GM12891 (cell line): ENCODE measurements around the gene ELMOD3.

ENCODE experiments used
- DNase-seq: peaks from one replicate; pipeline ENCODE4 v3.0.0; 2011; ENCODE audit warnings: low spot score; ENCODE audit not compliant: insufficient read length
- FAIRE-seq: peaks from 2 replicates; lab custom pipeline; 2011; peaks lifted over from hg19 to GRCh38; lab: Jason Lieb, UNC
- PAX5 ChIP-seq: IDR thresholded peaks from 2 replicates; pipeline ENCODE4 v1.6.1; 2011; ENCODE audit warnings: low read length, moderate library complexity, mild to moderate bottlenecking; ENCODE audit not compliant: insufficient read depth, severe bottlenecking
- POLR2A ChIP-seq: IDR thresholded peaks from 2 replicates; pipeline ENCODE4 v1.6.1; 2011; ENCODE audit warnings: low read depth, low read length, control low read depth
- POLR2AphosphoS5 ChIP-seq: IDR thresholded peaks from 2 replicates; pipeline ENCODE4 v1.6.1; 2011; ENCODE audit warnings: low read depth, low read length, control low read depth
- POU2F2 ChIP-seq: IDR thresholded peaks from 2 replicates; pipeline ENCODE4 v1.6.1; 2011; ENCODE audit warnings: low read depth, mild to moderate bottlenecking, control low read depth, low read length, moderate library complexity
- SPI1 ChIP-seq: IDR thresholded peaks from 2 replicates; pipeline ENCODE4 v1.6.1; 2011; ENCODE audit warnings: low read depth, low read length, control low read depth
- TAF1 ChIP-seq: IDR thresholded peaks from 2 replicates; pipeline ENCODE4 v1.6.1; 2011; ENCODE audit warnings: low read depth, low read length, control low read depth

Gene ELMOD3

GRCh38 chr2:85425588-85425987, 71.0 kb downstream of the ELMOD3 start:
- no peak for TF ChIP-seq POLR2A
- no peak for TF ChIP-seq SPI1
- TF ChIP-seq POLR2AphosphoS5, result no peak
- TF ChIP-seq POU2F2, result no peak
- no peak for TF ChIP-seq TAF1
- no peak for TF ChIP-seq PAX5
- FAIRE-seq, result no peak
- DNase-seq, result no peak

GRCh38 chr2:85427300-85427835, 72.8 kb downstream of the ELMOD3 start:
- TF ChIP-seq PAX5, result no peak
- TF ChIP-seq TAF1, result no peak
- TF ChIP-seq SPI1, result no peak
- no peak for TF ChIP-seq POU2F2
- no peak for TF ChIP-seq POLR2A
- no peak for TF ChIP-seq POLR2AphosphoS5
- FAIRE-seq (no peak), DNase-seq (no peak)

- FAIRE-seq, result no peak
- TF ChIP-seq POLR2AphosphoS5, result no peak
Observed at GRCh38 chr2:85428343-85428881, 73.8 kb downstream of the ELMOD3 start.

GRCh38 chr2:85429213-85429923, 74.8 kb downstream of the ELMOD3 start:
- TF ChIP-seq POLR2A (no peak), POLR2AphosphoS5 (no peak), POU2F2 (no peak), TAF1 (no peak), PAX5 (no peak), SPI1 (no peak)
- DNase-seq (no peak), FAIRE-seq (no peak)

More at GRCh38 chr2:85428343-85428881, 73.8 kb downstream of the ELMOD3 start:
- no peak for DNase-seq

- DNase-seq, result no peak
- TF ChIP-seq POU2F2 (no peak), TAF1 (no peak), SPI1 (no peak), PAX5 (no peak), POLR2AphosphoS5 (no peak), POLR2A (no peak)
- FAIRE-seq, result no peak
Observed at GRCh38 chr2:85429924-85430289, 75.3 kb downstream of the ELMOD3 start.

GRCh38 chr2:85430752-85431569, 76.4 kb downstream of the ELMOD3 start:
- FAIRE-seq, result no peak
- DNase-seq, result no peak
- no peak for TF ChIP-seq PAX5
- TF ChIP-seq POLR2A, result no peak
- no peak for TF ChIP-seq POU2F2
- no peak for TF ChIP-seq SPI1
- TF ChIP-seq POLR2AphosphoS5, result no peak
- no peak for TF ChIP-seq TAF1

- TF ChIP-seq POLR2AphosphoS5, result no peak
- no peak for TF ChIP-seq TAF1
- TF ChIP-seq SPI1, result no peak
- no peak for TF ChIP-seq POU2F2
- TF ChIP-seq PAX5, result no peak
- TF ChIP-seq POLR2A, result no peak
- DNase-seq, result no peak
- no peak for FAIRE-seq
Observed at GRCh38 chr2:85431570-85432205, 77.1 kb downstream of the ELMOD3 start.

- TF ChIP-seq POU2F2 (no peak), SPI1 (no peak), PAX5 (no peak), TAF1 (no peak), POLR2AphosphoS5 (no peak), POLR2A (no peak)
- no peak for DNase-seq
- no peak for FAIRE-seq
Observed at GRCh38 chr2:85433511-85434089, 79.0 kb downstream of the ELMOD3 start.

- FAIRE-seq (no peak), DNase-seq (no peak)
- no peak for TF ChIP-seq PAX5
- no peak for TF ChIP-seq POLR2AphosphoS5
- no peak for TF ChIP-seq POLR2A
- TF ChIP-seq SPI1, result no peak
- TF ChIP-seq POU2F2, result no peak
- TF ChIP-seq TAF1, result no peak
Observed at GRCh38 chr2:85434696-85435095, 80.1 kb downstream of the ELMOD3 start.
